CMK (cell line): Measurements from ENCODE around the gene RAD51B.
"Not testable (repeated sequence)": the region's sequence is repeated elsewhere in the genome, so short reads cannot be mapped to it uniquely, and the experiment has no call there.

Source experiments
- DNase-seq: peaks from one replicate; pipeline ENCODE4 v3.0.0-alpha.2; 2010; ENCODE audit warnings: low read depth

The RAD51B gene

GRCh38 chr14:68274725-68275124 lies 455.1 kb downstream of the RAD51B start:
- no peak for DNase-seq

GRCh38 chr14:68278576-68279436 lies 459.2 kb downstream of the RAD51B start:
- no peak for DNase-seq

DNA sequence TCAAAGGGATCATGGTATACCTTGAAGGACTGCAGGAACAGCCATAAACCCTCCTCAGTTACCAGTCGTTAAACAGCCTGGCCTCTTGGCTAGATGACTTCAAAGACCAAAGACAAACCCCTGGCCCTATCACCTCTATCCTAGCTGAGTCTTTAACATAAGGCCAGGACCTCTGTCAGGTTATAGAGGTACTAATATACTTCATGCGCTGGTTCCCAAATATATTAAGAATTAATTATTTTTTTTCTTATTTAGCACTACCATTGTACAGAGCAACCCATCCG lies 459.8 kb downstream of the RAD51B start:
- no peak for DNase-seq

- DNase-seq, result no peak
These were observed 460.2 kb downstream of the RAD51B start for GRCh38 chr14:68279777-68280233.

DNA sequence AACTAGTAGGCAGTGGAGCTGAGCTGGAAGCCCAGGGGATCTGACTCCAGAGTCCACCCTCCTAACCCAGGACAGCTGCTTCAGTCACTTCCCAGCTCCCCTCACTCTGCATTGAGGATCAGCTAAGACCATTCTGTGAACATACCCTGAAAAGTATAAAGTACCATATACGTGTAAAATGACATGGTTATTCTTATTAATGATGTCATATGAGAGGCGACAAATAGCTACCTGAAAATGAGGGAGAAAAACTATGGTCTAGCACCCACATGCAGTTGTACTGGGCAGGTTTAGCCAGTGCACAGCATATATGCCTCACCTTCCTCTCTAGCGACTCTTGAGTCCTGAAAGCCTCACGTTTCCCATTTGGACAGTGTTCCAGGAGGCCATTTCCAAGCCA lies 461.9 kb downstream of the RAD51B start:
- DNase-seq, result no peak

DNA sequence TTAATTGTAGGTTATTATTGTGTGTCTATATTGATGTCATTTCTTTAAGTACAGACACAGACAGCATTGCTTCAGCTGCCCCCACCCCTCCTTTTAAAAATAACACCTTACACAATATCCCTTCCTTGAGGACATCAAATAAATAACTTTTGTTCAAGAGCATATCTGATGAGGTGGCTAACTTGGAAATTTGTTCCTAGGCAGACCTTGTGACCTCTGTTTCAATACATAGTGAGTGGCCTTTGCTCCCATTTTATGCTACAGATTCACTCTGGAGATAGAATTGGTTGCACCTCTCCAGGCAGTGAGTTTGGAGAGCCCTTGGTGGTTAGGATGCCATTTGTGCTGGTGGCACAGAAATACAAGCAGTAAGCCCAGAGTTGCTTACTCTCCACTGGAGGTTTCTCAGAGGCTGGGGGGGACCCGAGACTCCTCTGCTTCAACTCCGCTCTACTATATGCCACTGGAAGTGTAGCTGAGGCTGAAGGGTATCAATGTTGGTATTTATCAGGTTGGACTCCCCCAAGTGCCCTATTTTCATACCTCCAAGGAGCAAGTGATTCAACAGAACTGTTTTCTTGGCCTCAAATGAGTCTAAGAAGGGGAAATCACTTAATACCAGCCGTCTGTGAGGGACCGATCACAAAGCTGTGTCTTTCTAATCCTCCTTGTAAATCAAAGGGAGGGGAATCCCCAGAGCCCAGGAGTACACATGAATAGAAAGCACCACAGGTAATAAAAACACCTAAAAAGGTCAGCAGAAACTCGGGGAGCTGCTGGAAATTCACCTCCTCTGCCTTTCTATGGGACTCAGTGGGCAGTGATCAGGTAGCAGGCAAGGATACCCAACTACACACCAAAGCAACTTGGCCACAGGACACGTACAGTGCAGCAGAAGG lies 463.1 kb downstream of the RAD51B start:
- no peak for DNase-seq

GRCh38 chr14:68283378-68284123 lies 464.0 kb downstream of the RAD51B start:
- no peak for DNase-seq

- no peak for DNase-seq
These were observed 464.8 kb downstream of the RAD51B start for GRCh38 chr14:68284333-68284732.

- no peak for DNase-seq
These were observed 465.3 kb downstream of the RAD51B start for GRCh38 chr14:68284834-68285233.

- DNase-seq, result no peak
These were observed 466.0 kb downstream of the RAD51B start for GRCh38 chr14:68285421-68286179.

DNA sequence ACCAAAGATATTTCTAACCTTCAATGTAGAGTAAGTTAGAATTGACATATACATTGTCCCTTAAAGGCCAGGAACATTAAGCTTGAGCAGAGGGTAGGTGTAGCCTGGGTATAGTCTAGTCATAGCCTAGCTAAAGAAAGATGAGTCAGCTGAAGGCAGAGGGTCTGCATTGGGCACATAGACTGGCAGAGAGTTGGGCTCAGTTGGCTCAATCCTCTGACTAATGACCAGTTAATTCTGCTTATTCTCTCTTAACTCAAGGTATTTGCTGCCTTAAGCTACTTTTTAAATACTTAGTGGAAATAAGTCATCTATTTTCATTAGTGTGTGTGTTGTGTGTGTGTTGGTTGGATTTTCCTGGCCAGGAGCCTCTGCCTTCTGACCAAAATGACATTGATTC lies 467.1 kb downstream of the RAD51B start:
- DNase-seq, result no peak

DNA sequence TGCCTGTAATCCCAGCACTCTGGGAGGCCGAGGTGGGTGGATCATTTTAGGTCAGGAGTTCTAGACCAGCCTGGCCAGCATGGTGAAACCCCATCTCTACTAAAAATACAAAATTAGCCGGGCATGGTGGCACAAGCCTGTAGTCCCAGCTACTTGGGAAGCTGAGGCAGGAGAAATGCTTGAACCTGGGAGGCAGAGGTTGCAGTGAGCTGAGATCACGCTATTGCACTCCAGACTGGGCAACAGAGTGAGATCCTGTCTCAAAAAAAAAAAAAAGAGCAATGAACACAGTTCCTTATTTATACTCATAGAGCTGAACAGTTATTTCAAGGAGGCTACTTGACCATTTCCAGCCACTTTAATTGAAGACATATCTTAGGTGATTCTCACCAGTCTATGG lies 469.9 kb downstream of the RAD51B start:
- not testable (repeated sequence) for DNase-seq

DNA sequence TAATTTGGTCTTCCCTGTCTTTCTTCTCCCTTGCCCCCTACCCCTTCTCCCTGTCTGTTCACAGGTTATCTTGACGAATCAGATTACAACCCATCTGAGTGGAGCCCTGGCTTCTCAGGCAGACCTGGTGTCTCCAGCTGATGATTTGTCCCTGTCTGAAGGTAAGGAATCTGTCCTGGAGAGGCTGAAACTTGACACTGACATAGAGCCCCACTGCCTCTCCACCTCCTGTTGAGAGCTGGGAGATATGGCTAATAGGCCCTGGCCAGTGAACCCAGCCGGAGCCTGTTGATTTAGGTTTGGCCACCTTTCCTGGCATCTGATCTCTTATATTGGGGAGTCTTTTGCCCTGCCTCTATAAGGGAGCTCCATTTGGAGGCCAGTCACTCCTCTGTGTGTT lies 472.2 kb downstream of the RAD51B start:
- no peak for DNase-seq

DNA sequence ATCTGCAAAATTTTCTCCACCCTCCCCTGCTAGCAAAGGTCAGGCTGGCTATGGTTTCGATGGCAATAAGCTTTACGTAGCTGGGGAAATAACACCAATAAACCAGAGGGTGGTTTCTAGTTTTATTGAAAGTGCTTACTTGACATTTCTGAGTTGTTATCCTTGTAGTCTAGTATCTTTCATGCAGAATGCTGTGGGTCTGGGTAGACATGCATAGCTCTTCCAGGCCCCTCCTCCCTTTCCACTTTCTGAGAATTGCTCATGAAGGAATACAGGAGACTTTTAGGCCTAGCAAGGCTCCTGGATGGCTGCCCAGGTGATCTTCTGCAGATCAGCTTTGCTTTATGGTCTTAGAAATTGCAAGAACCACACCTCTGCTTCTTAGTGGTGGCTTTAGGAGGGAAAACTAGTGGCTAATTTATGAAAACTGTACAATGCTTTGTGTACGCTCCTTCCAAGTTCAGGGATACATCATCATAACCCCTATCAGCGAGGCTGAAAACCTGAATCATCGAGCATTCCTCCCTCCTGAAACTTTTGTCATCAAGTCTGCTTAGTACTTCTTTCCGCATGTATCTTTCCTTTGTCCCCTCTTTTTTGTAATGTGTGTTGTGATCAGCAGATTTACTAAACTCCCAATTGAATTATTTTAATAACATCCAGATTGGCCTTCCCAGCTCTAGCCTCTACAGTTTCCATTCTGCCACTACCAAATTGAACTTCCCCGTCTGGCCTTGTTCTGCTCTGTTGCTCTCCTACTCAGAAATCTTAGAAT lies 473.0 kb downstream of the RAD51B start:
- DNase-seq, result no peak

- DNase-seq, result no peak
These were observed 473.8 kb downstream of the RAD51B start for GRCh38 chr14:68293404-68293803.

- peak; percentile 69 for DNase-seq
These were observed 475.8 kb downstream of the RAD51B start for GRCh38 chr14:68295316-68295816.

- no peak for DNase-seq
These were observed 477.5 kb downstream of the RAD51B start for GRCh38 chr14:68297039-68297438.

- no peak for DNase-seq
These were observed 478.4 kb downstream of the RAD51B start for GRCh38 chr14:68297876-68298468.

DNA sequence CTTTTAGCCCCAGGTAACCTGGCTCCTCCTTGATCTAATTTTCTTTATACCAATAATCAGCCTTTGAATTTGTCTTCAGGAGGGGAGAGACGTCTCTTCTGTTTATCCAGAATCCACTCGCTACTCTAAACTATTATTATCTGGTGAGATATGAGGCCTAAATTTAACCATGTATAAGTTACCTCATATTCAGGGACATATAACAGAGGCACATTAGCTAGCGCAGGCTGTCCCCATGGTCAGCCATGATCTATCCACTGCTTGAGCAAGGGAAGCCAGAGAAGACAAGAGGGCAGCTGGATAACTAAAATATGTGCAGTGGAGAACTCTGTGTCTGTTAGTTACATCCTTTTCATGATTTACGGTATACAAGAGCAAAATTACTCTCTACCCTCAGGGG lies 481.0 kb downstream of the RAD51B start:
- no peak for DNase-seq

- no peak for DNase-seq
These were observed 481.6 kb downstream of the RAD51B start for GRCh38 chr14:68301219-68301618.
